Activated naive CD4-positive, alpha-beta T cell (primary cell): ENCODE data around the gene IQCF5.
"Not testable (repeated sequence)": the region's sequence is repeated elsewhere in the genome, so short reads cannot be mapped to it uniquely, and the experiment has no call there.

Experiments
- DNase-seq, 4 experiments: peaks; one replicate each; lab custom pipeline; 2025; lab: John Stamatoyannopoulos, UW

The IQCF5 gene

DNA sequence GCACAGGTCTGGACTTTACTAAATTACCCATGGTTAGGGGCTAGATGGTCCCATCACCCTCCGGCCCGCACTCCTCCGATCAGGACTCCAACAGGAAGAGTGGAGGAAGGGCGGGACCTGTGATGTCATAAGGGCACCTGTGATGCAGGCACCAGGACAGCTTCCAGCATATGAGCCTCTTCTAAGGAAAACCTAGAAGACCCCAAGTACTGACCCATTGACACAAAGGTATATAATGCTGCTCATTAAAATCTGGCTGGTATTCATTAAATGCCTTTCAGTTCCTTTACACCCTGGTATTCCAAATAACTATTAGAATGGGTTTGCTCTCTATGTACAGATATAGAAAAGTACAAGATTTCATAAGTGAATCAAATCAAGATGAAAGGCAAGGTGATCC, at the start of gene IQCF5:
Gene IQCF5, minus strand, starts transcription at position 101 of the 400 bp plus-strand sequence. Its CDS starts 70 bp downstream, at position 31.
- DNase-seq = no peak

DNA sequence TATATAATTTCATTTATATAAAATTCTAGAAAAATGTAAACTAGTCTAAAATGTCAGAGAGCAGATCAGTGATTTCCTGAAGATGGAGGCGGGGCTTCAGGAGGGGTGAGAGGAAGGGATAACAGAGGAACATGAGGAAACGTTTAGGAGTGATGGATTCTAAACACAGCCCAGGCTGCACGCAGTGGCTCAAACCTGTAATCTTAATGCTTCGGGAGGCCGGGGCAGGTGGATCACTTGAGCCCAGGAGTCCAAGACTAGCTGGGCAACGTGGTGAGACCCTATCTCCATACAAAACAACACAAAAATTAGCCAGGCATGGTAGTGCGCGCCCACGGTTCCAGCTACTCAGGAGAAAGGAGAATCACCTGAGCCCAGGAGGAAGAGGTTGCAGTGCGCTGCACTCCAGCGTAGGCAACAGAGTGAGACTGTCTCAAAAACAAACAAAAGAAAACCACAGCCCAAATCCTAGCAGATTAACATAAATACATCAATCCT, 45.7 kb upstream of the IQCF5 start:
- no peak for DNase-seq

DNA sequence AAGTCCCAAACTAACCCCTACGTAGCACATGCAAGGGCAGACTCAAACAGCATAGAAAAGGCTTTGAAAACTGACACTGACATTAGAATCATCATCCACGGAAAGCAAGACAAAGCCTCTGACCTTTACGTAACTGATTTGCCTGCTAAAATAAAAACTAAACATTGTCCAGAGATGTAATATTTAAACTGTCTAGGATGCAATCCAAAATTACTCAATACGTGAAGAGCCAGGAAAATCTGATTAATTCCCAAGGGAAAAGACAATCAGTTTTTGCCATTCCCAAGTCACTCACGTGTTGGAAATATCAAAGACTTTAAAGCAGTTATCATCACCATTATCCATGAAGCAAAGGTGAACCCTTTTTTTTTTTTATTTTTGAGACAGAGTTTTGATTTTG, 41.0 kb upstream of the IQCF5 start:
- no peak for DNase-seq

DNA sequence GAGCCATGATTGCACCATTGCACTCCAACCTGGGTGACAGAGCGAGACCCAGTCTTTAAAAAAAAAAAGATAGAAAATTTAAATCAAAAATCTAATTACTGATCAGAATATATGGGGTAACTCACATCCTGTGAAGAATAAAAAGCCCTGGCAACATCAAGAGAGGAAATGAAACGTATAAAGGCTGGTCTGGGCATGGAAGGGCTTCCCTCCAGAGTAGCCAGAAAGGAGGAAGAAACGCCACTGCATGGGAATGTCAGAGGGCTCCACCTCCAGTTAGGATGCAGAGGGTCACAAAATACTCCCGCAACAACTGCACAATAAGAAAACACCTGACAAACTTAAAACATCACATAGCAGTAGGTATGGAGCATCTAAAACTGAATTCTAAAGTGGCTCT, 32.6 kb upstream of the IQCF5 start:
- no peak for DNase-seq

DNA sequence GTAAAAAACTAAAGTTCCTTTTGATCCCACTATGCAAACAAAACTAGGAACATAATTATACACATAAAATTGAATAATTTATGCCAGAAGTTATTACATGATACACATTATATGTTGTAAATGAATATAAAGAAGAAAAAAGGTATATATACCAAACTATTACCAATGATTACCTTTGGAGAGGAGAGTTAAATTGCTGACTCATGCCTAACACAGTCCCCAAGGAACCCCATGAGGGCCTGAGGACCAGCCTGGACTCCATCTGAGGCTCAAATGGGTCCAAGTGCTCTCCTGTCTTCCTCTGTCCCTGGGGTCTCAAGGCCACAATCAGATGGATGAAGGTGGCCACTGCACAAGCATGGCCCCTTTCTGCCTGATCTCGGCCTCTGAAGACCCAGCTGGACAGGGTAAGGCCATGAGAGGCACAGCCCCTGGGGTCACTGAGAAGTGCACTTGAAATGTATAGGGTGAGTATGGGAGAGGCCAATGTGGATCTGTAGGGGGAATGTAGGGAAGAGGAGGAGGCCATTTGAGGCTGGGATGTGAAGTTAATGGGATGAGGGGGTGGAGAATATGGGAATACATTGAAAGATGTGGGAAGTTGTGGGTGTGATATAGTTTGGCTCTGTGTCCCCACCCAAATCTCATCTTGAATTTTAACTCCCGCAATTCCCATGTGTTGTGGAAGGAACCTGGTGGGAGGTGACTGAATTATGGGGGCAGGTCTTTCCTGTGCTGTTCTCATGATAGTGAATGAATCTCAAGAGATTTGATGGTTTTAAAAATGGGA, 28.8 kb upstream of the IQCF5 start:
- no peak for DNase-seq

DNA sequence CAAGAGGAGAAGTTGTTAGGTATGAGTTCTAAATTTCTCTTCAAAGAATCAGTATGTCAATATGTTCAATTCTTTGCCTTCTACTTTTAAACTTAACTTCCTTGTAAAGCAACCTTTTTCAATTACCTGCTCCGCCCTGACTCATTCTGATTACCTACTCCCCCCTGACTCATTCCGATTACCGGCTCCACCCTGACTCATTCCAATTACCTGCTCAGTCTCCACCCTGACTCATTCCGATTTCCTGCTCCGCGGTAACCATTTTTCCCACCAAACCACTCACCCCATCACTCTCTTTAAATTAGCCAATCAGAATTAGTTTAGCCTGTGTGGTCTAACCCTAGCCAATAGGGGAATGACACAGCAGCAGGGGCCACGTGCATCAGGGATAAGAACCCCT, 27.0 kb upstream of the IQCF5 start:
- not testable (repeated sequence) for DNase-seq

DNA sequence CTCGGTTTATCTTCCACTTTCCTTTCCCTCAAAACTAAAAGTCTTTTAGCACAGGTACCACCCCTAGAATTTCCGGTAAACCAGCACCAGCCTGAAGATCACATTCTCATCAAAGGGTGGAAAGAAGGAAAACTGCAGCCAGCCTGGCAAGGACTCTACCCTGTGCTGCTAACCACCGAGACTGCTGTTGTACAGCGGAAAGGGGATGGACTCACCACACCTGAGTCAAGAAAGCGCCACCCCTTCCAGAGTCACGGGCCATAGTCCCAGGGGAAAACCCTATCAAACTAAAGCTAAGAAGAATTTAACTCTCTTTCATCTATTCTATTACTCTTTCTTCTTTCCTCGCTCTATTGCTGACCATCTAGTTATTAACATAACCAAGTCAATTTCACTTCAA, 24.6 kb upstream of the IQCF5 start:
- DNase-seq = not testable (repeated sequence)

DNA sequence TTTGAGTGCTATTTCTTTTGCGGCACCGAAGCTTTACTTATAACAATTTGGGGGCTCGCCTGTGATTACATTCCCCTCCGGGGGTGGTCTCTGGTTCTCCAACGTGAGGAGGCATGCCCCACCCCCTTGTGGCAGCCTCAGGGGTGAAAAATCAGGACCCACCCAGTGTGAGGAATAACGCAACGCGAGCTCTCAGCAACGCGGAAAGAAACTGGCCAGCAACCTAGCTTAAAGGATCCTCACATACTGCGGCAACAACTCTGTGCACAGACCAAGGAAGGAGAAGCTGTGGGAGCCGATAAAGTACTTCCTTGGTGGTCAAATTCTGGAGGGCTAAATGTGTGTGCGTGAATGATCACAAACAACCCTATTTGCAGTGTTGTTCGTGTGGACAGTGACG, 22.0 kb upstream of the IQCF5 start:
- DNase-seq = no peak

DNA sequence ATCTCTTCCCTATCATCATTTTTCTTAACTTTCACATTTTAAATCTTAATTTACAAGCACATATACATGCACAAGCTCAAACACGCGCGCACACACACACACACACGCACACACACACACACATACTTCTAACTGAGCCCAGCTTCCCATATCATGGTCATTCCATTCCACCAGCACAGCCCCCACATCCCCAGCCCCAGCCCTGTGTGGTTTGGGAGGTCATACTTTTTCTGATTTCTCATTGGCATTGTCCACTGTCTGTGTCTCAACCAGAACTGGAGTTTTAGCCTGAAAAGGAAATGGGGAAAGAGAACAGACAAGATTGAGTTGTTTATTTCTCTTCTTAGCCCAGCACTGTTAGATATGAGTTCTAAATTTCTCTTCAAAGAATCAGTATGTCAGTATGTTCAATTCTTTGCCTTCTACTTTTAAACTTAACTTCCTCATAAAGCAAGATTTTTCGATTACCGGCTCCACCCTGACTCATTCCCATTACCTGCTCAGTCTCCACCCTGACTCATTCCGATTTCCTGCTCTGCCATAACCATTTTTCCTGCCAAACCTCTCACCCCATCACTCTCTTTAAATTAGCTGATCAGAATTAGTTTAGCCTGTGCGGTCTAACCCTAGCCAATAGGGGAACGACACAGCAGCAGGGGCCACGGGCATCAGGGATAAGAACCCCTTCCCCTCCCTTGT, 21.4 kb upstream of the IQCF5 start:
- no peak for DNase-seq

DNA sequence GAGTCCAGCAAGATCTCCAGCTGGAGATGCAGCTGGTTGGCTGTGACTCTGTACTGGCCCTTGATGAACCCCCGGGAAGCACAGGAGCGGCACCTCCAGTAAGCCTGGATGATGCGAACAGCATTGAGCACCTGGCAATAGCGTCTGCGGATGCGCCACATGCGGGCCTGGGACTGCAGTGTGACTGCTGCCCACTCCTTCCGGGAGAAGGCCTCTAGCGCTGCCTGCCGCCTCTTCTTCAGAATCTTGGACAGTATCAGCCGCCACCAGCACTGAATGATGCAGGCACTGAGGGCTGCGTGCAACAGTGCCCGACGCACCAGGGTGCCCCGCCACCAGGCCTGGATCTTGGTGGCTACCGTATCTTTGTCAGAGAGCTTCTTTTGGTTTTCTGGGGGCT, 19.5 kb upstream of the IQCF5 start:
- DNase-seq = no peak

DNA sequence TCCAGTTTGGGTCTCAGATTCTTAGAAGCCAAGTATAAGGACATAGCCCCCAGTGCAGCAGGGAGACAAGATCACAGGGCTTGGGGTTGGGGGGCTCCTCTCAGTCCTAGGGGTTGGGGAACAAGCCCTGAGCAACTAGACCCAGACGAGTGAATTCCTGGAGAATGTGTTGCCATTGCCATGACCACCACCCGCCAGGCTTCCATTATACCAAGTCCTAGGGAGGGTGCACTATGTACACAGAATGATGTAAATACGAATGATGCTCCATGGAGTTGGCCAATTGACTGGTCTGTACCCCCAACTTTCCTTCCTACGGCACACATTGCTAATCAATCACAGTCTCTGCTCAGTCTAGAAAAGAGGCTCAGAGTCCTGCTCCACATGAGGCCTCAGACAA, 19.0 kb upstream of the IQCF5 start:
- DNase-seq = no peak

DNA sequence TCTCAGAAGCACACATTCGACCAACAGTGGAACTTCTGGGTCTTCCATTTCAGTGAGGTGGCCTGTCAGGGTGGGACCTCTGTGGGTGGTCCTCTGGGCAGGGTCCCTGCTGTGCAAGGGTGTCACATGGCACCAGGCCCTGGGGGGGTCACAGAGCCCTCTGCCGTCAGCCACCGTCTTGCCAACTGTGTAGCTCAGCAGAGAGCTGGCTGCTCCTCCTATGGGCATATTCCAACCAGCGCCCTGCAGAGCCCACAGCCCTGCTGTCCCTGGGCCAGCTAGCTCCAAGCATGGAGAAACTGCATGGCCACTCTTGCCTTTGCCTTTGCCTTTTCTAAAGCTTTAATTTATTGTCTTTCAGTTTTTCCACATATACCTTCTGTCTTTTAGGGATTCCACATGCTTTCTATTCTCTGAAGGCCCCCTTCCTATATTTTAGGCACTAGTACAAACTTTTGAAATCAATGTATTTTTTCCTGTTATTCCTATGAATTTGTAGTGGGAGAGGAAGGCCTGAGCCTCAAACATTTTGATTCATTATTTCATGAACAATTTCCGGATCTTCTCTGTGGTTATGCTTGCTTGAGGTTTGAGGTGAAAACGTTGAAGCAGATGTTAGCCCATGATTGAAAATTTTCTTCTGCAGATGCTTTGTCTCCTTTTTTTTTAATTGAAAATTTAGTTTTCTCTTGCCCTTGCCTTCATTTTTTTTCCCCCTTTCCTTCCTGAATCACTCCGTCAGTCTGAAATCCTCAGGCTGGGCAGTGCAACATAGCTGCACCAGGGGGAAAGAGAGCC, 16.0 kb upstream of the IQCF5 start:
- DNase-seq = no peak

DNA sequence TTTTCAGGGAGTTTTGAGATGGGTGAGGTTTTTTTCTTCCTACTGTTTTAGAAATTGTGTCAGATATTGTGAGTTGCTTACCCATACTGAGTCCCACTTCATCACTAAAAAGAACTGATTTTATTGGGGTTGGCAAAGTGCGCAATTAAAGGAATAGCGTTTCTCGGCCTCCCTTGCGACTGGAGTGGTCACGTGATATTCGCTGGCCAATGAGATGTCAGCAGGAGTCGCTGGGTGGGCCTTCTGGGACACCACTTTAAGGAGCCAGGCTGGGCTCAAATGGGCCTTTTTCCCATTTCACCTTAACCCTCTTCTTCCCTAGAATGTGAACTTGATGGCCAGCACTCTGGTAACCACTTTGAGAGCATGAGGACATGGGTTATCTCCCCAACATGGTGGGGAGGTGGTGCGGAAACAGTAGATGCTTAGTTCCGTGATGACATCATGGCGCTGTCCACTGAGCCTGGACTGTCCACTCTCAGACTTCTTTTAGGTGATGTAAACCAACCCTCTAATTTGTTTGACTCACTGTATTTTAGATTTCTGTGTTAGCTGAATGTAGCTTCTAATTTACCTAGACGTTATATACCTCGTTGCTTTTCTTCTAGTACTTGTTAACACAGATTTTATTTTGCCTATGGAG, 13.2 kb upstream of the IQCF5 start:
- DNase-seq = no peak

DNA sequence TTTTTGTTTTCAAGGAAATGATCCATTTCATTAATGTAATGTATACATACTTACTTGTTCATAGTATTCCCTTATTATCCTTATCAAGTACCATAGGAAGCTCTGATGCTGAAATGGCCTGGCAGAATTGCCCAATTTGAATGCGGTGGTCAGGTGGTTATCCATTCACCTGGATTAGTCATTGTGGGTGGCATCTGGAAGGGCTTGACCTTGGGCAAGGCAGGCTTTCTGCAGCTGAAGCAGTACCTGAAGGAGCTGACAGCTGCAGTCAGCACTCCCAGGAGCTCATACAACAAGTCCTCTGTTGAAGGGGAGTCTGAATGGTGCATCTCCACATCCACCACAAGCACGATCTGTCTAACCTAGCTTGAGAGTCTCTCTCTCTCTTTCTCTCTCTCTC, 12.2 kb upstream of the IQCF5 start:
- DNase-seq = no peak

DNA sequence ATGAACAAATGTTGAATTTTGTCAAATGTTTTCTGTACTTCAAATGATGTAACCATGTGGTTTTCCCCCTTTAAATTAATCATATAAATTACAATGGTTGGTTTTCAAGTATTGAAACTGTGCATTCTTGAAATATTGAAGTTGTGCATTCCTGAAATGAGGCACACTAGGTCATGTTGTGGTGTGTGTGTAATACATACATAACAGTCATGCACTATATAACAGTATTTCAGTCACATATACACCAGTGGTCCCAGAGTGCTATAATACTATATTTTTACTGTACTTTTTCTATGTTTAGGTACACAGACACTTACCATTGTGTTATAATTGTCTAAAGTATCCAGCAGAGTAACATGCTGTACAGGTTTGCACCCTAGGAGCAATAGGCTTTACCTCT, 11.0 kb upstream of the IQCF5 start:
- no peak for DNase-seq

DNA sequence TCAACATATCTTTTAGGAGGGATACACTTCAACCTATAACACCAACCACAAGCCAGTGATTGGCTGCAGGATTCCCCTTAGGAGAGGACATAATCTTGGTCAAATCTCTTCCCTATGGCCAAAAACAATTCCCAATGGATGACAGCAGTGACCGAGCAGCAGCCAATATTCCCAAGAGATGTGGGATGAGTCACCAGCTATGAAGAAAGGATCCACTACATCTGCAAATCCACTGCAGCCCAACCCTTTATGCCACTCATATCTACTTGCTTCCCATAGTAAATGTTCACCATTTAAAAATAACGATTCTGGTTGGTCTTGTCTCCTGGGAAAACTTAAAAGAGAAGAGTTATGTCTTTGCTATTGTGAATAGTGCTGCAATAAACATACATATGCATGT, 4.5 kb upstream of the IQCF5 start:
- DNase-seq = no peak

DNA sequence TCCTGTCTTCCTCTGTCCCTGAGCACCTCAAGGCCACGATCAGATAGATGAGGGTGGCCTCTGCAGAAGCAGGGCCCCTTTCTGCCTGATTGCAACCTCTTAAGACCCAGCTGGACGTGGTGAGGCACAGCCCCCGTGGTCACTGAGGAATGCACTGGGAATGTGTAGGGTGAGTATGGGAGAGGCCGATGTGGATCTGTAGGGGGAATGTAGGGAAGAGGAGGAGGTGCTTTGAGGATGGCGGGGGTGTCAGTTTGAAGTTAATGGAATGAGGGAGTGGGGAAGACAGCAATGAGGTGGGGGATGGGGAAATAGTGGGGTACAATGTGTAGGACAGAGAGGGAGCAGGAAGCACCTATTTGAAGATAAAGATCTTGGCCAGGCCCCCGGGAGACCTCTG, 785 bp upstream of the IQCF5 start:
- no peak for DNase-seq

DNA sequence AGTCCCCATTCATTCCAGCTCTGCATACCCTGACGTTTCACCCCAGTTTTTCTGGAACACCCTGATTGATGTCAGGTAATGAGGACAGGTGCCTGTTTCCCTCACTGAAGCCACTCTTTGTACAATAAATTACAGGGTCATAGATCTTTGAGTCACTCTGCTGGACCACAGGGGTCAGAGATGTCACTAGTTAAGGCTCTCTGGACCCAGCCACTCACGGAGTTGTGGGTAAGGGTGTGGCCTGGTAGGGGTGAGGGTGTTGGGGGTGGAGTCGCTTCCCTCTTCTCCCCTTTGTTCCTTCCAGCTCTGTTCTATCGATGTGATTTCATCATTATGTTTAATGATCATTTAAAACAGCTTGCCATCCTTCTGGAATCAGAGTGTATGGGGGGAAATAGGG, 512 bp downstream of the IQCF5 start:
- DNase-seq = no peak

DNA sequence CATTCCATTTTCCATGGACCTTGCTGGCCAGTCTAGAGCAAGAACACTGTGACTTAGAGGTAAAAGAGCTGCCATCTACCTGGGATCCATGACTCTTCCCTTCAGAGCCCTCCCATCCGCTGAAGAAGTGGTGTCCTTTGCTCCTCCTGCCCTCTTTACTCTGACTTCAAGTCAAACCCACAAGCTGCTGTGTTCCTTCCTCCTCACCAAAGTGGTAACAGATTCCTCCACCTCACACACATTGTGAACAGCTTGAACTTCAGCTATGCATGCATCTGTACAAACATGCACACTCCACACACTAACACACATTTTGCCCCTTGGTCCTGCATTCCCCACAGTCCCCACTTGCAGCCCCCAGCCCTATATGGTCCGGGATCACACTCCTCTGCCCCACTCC, 990 bp downstream of the IQCF5 start:
- no peak for DNase-seq

DNA sequence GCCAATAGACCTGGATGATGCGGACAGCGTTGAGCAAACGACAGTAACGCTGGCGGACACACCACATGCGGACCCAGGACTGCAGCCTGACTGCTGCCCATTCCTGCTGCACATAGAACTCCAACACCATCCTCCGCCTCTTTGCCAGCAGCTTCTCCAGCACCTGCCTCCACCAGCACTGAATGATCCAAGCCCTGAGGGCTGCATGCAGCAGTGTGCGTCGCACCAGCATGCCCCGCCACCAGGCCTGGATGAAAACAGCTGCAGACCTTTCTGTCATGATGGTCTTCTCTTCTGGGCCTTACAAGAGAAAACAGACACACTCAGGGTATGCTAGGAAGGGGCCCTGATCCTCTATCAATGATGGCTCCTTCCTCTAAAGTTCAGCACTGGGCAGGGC, 1.5 kb downstream of the IQCF5 start:
- DNase-seq = no peak

DNA sequence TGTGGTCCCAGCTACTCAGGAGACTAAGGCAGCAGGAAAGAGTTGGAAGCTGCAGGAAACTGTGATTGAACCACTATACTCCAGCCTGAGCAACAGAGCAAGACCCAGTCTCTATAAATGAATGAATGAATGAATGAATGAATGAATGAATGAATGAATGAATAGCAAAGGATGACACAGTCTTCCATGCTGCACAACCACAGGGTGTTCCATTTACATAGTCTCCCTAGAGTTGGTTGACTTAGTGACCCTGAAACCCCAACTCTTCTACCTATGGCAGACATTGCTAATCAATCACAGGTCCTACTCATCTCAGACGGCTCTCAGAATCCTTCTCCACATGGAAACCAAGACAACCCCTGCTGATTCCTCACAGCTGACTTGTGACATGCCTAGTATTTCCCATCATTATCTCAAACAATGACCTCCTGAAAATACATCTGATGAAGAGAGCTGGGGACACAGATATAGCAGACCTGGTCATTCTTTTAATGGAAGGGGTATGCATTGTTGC, 2.1 kb downstream of the IQCF5 start:
- no peak for DNase-seq

DNA sequence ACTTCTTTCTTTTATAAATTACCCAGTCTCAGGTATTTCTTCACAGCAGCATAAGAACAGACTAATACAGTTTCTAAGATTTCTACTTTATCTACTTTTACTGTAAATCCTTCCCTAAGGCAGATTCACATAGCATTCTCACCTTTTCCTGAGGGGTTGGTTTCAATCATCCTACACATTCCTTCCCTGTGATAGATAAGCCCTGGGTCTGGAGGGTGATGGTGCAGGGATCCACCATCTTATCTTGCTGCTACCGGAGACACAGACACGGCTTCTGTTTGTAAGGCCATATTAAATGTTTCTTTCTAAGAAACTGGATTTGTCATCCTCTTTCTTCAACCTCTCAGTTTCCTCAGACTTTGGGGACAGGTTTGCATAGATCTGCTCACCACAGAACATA, 6.1 kb downstream of the IQCF5 start:
- DNase-seq = no peak
